ENCODE data around the gene PKN2.

DNA sequence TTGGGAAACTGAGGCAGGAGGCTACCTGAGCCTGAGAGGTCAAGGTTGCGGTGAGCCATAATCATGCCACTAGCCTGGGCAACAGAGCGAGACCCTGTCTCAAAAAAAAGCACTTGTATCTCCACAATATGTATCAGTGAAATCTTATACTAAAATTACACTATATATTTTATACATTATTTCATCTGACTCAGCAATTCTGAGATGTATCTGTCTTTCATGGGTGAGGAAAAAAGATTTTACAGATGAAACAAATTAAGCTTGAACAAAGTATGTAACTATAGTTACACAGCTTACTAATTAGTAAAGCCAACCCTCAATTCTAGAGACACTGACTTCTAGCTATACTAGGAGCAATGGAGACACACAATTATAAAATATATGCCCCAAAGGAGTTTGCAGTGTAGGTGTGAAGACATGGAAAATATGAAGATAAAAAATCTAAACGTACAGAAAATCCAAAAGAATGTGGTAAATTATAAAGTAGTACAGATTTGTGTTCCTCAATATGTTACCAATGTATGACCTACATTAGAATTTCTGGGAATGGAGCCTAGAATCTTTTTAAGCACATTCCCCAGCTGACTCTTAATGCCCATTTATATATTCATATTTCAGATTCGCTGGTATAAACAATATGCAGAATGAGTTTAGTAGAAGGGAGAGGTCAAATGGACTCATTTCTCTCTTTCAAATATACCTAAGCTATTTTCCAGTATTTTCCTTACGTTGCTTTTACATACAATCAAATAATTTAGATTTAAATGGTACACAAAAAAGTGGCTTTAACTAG lies 192.7 kb downstream of the PKN2 start:
- TF ChIP-seq, protein P1, sequence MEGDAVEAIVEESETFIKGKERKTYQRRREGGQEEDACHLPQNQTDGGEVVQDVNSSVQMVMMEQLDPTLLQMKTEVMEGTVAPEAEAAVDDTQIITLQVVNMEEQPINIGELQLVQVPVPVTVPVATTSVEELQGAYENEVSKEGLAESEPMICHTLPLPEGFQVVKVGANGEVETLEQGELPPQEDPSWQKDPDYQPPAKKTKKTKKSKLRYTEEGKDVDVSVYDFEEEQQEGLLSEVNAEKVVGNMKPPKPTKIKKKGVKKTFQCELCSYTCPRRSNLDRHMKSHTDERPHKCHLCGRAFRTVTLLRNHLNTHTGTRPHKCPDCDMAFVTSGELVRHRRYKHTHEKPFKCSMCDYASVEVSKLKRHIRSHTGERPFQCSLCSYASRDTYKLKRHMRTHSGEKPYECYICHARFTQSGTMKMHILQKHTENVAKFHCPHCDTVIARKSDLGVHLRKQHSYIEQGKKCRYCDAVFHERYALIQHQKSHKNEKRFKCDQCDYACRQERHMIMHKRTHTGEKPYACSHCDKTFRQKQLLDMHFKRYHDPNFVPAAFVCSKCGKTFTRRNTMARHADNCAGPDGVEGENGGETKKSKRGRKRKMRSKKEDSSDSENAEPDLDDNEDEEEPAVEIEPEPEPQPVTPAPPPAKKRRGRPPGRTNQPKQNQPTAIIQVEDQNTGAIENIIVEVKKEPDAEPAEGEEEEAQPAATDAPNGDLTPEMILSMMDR (IDR thresholded peaks at IDR 0.05): no peak
- TF ChIP-seq EZH2 (IDR thresholded peaks at IDR 0.05): no peak
- TF ChIP-seq EZH2phosphoT487 (IDR thresholded peaks at IDR 0.05): no peak

Measured in neural progenitor cell (in vitro differentiated cells).